Right forelimb (tissue), 1 donor: Measurements from ENCODE around the gene CGB2.
A peak's percentile ranks its signal among the peaks of the same experiment; 100 is the strongest.
"Not testable (repeated sequence)": the region's sequence is repeated elsewhere in the genome, so short reads cannot be mapped to it uniquely, and the experiment has no call there.

Experiments
- DNase-seq: peaks from one replicate; pipeline ENCODE4 v3.0.0-alpha.2; 2018

The CGB2 gene

DNA sequence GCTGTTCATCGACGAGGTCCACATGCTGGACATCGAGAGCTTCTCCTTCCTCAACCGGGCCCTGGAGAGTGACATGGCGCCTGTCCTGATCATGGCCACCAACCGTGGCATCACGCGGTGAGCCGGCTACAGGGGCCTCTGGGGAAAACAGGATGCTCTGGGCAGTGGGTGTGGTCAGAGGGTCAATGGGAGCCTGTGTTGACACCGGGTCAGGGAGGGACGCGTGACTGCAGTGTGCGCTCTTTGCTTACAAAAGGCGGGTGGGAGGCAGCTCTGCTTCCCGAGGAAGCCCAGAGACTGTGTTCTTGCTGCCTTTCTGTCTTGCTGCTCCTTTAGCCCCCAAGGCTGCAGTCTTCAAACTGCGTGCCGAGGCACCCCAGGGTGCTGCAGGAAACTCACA lies 20.5 kb upstream of the CGB2 start:
- no peak for DNase-seq

- no peak for DNase-seq
These were observed 17.4 kb upstream of the CGB2 start for GRCh38 chr19:49014123-49014869.

GRCh38 chr19:49014870-49015255 lies 16.8 kb upstream of the CGB2 start:
- DNase-seq = no peak

DNA sequence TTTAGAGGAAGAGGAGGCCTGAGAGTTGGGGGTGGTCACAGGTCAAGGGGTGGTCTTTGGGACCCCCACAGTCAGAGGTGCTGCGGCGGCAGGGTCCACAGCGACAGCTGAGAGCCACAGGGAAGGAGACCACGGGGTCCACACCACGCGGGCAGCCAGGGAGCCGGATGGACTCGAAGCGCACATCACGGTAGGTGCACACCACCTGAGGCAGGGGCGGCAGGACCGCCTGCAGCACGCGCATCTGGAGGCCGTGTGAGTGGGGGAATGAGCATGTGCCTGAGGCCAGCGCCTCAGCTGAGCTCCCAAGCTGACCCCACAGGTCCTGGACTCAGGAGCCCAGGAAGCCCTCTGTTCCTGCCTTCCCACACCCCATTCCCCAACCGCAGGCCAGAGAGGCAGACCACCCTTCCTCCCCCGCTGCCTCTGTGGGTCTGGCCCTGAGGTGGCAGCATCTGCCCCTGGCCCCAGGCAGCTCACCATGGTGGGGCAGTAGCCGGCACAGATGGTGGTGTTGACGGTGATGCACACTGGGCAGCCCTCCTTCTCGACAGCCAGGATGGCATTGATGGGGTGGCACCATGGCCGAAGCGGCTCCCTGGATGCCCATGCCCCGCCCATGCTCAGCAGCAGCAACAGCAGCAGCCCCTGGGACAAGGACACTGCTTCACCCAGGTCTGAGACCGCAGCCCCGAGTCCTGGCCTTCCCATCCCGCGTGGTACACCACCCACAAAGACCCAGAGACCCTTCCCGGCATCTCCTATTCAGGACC lies 15.4 kb upstream of the CGB2 start:
- no peak for DNase-seq

GRCh38 chr19:49017041-49017665 lies 14.5 kb upstream of the CGB2 start, which contains the start of gene LHB:
Gene LHB (minus strand): TSS chr19:49017091. CDS start chr19:49017081, 10 bp downstream.
- no peak for DNase-seq

DNA sequence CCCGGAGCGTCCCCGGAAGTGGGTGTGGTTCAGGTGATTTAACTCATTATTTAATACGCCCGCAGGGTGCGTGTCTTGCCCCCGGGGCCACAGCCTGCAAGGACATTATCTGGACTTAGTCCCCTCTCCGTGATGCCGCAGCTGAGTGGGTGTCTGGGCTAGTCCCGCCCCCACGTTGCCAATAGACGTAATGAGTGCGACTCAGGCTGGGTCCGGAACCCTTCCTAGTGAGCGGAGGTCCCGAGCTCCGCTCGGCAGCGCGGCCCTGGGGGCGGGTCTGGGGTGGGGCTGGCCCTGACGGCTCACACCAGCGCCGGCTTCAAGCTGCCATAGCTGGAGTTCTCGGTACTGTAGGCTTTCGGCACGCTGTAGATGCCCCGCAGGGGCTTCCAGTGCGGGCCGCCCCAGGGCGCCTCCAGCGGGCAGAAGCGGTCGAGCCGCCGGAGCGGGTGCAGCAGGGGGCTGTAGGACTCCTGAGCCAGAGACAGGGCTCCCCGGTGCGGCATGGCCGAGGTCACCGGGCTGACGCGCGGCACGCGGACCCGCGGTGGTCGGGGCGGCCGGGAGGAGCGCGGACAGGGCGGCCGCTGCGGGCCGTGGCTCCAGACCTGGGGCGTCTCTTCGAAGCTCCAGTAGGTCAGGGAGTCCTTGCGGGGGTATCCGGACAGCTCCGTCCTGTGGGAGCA lies 13.9 kb upstream of the CGB2 start:
- peak; percentile 60 for DNase-seq

- not testable (repeated sequence) for DNase-seq
These were observed 13.1 kb upstream of the CGB2 start for GRCh38 chr19:49018388-49019241.

DNA sequence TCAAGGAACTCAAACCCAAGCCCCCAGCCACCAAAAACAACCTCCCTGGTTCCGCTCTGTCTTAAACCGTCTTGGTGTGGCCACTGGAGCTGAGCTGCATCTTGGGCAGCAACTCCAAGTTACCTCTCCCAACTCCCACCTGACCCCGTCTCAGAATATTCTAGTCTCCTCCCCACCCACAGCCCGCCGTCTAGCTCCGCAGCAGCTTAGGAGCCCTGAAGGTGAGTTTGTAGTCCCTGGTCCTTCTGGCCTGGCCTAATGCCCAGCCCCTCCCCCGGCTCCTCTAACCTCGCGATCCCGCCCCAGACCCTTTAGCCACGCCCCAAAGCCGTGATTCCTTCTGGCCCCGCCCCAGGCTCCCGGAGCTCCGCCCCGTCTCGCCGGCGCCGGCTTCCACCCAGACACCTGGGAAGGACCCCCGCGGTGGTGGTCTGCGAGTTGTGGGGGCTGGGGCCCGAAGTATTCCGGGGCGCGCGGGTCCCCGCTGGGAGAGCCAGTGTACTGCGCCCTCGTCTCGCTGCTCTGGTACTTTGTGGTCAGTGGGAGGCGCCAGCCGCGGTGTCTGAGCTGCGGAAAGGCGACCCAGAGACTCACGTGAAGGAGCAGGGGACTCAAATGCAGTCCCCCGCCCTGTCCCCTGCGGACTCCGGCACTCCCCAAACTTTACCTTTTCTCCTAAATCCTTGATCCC lies 12.3 kb upstream of the CGB2 start:
- no peak for DNase-seq

- no peak for DNase-seq
These were observed 11.3 kb upstream of the CGB2 start for GRCh38 chr19:49020342-49020741.

DNA sequence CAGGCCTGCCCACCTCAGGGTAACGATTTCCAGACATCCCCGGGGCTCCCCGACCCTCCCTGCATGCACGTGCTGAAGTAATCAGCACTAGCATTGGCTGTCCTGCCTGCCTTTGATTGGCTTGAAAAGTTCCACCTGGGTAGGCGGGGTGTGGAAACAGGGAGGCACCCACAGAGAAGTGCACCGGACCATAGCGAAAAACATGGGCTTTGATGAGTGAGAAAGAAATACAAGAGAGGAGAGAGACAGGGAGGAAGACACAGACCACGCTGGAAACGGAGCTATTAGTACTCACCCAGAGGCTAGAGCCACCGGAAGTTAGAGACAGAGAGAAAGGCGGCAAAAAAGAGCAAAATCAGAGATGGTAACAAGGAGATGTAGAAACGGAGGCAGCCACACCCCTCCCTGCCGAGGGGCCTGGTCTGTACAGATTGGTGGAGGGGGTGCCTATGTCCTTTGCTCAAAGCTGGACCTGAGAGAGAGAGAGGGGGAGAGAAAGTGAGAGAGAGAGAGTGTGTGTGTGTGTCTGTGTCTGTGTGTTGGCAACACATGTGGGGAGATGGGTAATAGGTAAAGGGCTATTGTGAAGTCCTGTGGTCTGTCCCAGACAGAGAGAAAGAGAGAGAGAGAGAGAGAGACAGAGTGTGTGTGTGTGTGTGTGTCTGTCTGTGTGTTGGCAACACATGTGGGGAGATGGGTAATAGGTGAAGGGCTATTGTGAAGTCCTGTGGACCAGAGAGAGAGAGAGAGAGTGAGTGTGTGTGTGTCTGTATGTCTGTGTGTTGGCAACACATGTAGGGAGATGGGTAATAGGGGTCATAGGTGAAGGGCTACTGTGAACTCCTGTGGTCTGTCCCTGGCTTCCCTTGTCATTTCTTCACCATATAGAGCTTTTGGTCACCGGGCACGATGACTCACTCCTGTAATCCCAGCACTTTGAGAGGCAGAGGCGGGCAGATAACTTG lies 10.5 kb upstream of the CGB2 start:
- no peak for DNase-seq

DNA sequence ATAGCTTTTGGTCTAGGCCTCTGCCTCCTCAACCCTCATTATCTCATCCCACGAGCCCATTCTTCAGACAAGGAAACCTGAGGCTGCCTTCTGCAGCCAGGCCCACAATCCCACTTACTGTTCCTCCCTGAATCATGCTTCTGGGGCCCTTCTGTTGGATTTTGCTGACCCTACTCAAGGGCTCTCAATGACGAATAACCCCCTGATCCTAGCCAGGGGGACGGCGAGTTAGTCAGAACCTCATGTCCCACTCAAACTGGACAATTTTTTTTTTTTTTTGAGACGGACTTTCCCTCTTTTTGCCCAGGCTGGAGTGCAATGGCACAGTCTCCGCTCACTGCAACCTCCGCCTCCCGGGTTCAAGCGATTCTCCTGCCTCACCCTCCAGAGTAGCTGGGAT lies 9.6 kb upstream of the CGB2 start:
- DNase-seq = no peak

DNA sequence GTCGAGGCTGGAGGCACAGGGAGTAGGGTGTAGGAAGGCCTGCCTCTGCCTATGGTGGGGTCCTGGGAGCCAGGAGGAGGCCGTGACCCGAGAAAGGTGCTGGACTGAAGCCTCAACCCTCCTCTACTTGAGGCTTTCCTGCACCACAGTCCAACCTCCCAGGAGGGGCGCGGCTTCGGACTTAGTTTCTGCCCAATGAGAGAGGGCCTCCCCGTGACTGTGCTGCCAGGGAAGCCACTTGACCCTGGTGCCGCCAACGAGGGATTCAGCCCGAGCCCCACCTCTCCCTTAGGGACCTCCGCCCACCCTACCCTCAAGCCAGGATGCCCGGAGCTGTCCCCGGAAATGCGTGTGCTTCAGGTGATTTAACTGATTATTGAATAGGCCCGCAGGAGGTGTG lies 7.5 kb upstream of the CGB2 start, which contains the start of gene CGB3:
CGB3 (minus strand) TSS at position 101 of the 400 bp plus-strand sequence. CDS start 362 bp downstream, outside the sequence.
- not testable (repeated sequence) for DNase-seq

GRCh38 chr19:49025088-49025487 lies 6.6 kb upstream of the CGB2 start:
- DNase-seq = not testable (repeated sequence)

GRCh38 chr19:49025599-49025998 lies 6.1 kb upstream of the CGB2 start:
- not testable (repeated sequence) for DNase-seq

DNA sequence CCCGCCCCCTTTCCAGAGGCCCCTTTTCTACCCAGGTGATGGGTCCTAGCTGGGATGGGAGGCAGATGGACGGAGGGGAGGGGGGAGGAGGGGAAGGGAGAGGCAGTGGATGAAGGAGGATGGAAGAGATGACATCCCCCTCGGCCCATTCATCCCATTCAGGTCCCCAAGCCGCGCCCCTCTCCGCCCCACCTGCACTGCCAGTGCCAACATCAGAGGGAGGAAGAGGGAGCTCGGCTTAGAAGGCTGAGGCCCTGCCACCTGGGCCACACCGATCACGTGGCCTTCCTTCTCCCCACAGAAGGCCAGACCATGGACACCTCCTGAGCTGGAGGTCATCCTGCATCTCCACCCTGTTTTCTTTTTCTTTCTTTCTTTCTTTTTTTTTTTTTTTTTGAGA lies 3.0 kb upstream of the CGB2 start:
- not testable (repeated sequence) for DNase-seq

- not testable (repeated sequence) for DNase-seq
These were observed 1.9 kb upstream of the CGB2 start for GRCh38 chr19:49029749-49030148.

DNA sequence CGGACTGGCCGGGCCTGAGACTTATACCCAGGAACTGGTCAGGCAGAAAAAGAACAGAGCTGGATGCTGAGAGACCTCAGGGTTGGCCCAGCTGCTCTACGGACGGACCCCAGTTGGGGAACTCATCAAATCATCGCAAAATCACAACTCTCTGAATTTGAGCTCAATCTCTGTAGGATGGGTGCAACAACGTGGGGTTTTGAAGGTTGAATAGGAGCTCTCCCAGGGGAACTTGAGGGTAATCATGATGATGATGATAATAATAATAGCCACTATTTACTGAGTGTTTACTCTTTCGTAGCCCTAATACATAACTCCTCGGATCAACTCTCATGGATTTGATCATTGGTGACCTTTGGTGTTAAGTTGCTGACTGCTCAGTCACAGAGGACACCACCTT lies 1.4 kb upstream of the CGB2 start:
- DNase-seq = not testable (repeated sequence)

DNA sequence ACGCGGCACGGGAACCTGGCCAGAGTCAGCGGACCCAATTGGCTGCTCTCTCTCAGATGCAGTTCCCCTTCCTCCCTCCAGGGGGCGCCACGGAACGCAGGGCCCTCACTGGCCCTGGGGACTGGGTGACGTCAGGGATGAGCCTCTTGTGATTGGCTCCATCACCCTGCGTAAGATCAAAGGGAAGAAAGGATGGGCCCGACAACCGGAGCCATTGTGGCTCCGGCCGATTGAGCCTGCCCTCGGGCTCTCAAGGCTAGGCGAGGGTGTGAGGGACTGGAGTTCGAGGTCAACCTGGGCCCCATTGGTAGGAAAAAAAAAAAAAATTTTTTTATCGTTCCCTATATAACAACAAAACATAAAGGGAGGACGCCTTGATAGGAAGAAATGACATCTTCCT lies 5.1 kb downstream of the CGB2 start, which contains the start of gene CGB1:
CGB1 (minus strand) TSS at position 81 of the 400 bp plus-strand sequence. CDS start 184 bp downstream, outside the sequence.
- not testable (repeated sequence) for DNase-seq

DNA sequence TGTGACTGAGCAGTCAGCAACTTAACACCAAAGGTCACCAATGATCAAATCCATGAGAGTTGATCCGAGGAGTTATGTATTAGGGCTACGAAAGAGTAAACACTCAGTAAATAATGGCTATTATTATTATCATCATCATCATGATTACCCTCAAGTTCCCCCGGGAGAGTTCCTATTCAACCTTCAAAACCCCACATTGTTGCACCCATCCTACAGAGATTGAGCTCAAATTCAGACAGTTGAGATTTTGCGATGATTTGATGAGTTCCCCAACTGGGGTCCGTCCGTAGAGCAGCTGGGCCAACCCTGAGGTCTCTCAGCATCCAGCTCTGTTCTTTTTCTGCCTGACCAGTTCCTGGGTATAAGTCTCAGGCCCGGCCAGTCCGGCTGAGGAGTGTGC lies 6.4 kb downstream of the CGB2 start:
- DNase-seq = not testable (repeated sequence)
